Measurements from ENCODE around the gene HOXB7.

Gene HOXB7

GRCh38 chr17:48571024-48571818 lies 39.6 kb downstream of the HOXB7 start:
- DNase-seq (ENCODE audit: low read depth) = no peak
- no peak for TF ChIP-seq CTCF (IDR thresholded peaks at IDR 0.05; ENCODE audit: control insufficient read depth, extremely low read depth, insufficient read depth)
- no peak overlapping the region for H3K4me3 ChIP-seq (ENCODE audit: low read depth, low read length)

GRCh38 chr17:48570325-48571023 lies 40.3 kb downstream of the HOXB7 start:
- no peak overlapping the region for H3K4me3 ChIP-seq (ENCODE audit: low read depth, low read length)
- DNase-seq (ENCODE audit: low read depth) = no peak
- TF ChIP-seq CTCF (IDR thresholded peaks at IDR 0.05; ENCODE audit: control insufficient read depth, extremely low read depth, insufficient read depth) = no peak

- no peak for DNase-seq (ENCODE audit: low read depth)
- H3K4me3 ChIP-seq (ENCODE audit: low read depth, low read length) = no peak overlapping the region
- TF ChIP-seq CTCF (IDR thresholded peaks at IDR 0.05; ENCODE audit: control insufficient read depth, extremely low read depth, insufficient read depth) = no peak
These were observed 41.0 kb downstream of the HOXB7 start for GRCh38 chr17:48569674-48570324.

- no peak overlapping the region for H3K4me3 ChIP-seq (ENCODE audit: low read depth, low read length)
- DNase-seq (ENCODE audit: low read depth) = no peak
These were observed 41.6 kb downstream of the HOXB7 start for GRCh38 chr17:48569240-48569582.

GRCh38 chr17:48568499-48569239 lies 42.1 kb downstream of the HOXB7 start:
- no peak overlapping the region for H3K4me3 ChIP-seq (ENCODE audit: low read depth, low read length)

More at GRCh38 chr17:48569240-48569582, 41.6 kb downstream of the HOXB7 start:
- TF ChIP-seq CTCF (IDR thresholded peaks at IDR 0.05; ENCODE audit: control insufficient read depth, extremely low read depth, insufficient read depth) = no peak

More at GRCh38 chr17:48568499-48569239, 42.1 kb downstream of the HOXB7 start:
- TF ChIP-seq CTCF (IDR thresholded peaks at IDR 0.05; ENCODE audit: control insufficient read depth, extremely low read depth, insufficient read depth) = no peak
- DNase-seq (ENCODE audit: low read depth) = no peak
